Measurements from ENCODE around the gene AASS.

AASS gene

DNA sequence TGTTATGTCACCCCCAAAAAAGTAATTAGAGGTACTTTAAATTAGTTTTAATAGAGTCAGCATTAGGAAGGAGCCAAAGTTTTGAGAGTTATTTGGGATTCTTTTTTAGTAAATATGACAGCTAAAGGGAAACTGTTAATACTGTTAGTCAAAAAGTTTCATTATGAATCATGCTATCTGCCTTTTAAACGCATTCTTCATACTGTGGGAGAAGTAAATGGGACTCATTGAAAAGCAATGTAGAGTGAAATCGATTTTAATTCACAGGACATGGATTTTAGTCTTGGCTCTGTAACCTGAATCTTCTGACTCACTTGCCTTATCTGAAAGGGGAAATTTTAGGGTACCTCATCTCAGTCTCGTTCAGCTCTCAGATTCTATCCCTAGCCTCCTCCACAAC is 105.1 kb downstream of the AASS start:
- Histone ChIP-seq H3K9me3 (ENCODE audit: severe bottlenecking) (no peaks in the 10 kb centered on the region), H3K4me3 (ENCODE audit: low read depth, low read length) (no peak overlapping the region), H3K36me3 (no peaks in the 10 kb centered on the region), H3K27ac (no peak overlapping the region), H3K27me3 (ENCODE audit: insufficient read depth, low read depth, severe bottlenecking) (no peaks in the 10 kb centered on the region)
- no peak for DNase-seq
- TF ChIP-seq, protein P1, sequence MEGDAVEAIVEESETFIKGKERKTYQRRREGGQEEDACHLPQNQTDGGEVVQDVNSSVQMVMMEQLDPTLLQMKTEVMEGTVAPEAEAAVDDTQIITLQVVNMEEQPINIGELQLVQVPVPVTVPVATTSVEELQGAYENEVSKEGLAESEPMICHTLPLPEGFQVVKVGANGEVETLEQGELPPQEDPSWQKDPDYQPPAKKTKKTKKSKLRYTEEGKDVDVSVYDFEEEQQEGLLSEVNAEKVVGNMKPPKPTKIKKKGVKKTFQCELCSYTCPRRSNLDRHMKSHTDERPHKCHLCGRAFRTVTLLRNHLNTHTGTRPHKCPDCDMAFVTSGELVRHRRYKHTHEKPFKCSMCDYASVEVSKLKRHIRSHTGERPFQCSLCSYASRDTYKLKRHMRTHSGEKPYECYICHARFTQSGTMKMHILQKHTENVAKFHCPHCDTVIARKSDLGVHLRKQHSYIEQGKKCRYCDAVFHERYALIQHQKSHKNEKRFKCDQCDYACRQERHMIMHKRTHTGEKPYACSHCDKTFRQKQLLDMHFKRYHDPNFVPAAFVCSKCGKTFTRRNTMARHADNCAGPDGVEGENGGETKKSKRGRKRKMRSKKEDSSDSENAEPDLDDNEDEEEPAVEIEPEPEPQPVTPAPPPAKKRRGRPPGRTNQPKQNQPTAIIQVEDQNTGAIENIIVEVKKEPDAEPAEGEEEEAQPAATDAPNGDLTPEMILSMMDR (IDR thresholded peaks at IDR 0.05; ENCODE audit: low read depth, low read length): no peak

DNA sequence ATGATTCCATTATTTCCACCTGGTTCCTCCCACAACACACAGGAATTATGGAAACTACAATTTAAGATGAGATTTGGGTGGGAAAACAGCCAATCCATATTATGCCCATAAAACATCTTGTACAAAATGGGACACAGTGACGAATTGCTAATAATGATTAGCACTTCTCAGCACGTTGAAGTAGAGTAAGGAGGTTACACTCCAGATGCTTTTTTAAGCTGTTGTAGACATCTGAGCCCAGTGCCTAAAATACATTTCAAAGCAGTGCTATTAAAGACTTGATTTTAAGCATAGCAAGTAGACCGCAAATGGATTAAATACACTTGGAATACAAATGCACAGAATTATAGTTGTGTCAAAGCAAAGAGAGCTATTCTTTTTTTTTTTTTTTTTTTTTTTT is 105.9 kb downstream of the AASS start:
- no peaks in the 10 kb centered on the region for H3K27me3 ChIP-seq (ENCODE audit: insufficient read depth, low read depth, severe bottlenecking)
- no peak overlapping the region for H3K4me3 ChIP-seq (ENCODE audit: low read depth, low read length)
- H3K36me3 ChIP-seq: no peaks in the 10 kb centered on the region
- no peaks in the 10 kb centered on the region for H3K9me3 ChIP-seq (ENCODE audit: severe bottlenecking)
- DNase-seq: no peak
- TF ChIP-seq, protein P1 (IDR thresholded peaks at IDR 0.05; ENCODE audit: low read depth, low read length): no peak
- no peak overlapping the region for H3K27ac ChIP-seq

DNA sequence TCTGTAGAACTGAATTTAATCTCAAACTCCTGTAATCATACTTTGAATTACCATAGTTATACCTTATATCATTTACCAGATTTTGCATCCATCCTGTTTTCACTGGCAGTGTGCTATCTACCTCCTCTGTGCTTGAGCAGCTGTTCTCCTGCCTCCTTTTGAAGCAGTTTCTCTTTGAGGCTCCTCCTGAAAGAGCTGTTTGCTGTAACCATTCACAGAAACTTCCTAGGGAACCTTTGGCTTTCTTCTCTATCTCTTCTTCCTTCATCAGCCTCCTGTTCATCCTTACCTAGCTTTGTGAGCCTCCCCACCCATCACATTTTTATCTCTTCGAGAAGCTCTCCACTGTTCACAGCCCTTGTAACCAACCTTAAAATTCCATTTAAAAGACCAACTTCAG is 108.2 kb downstream of the AASS start:
- H3K27me3 ChIP-seq (ENCODE audit: insufficient read depth, low read depth, severe bottlenecking): no peaks in the 10 kb centered on the region
- H3K27ac ChIP-seq: no peak overlapping the region
- TF ChIP-seq, protein P1 (IDR thresholded peaks at IDR 0.05; ENCODE audit: low read depth, low read length): no peak
- H3K4me3 ChIP-seq (ENCODE audit: low read depth, low read length): no peak overlapping the region
- DNase-seq: no peak
- H3K9me3 ChIP-seq (ENCODE audit: severe bottlenecking): no peaks in the 10 kb centered on the region
- no peaks in the 10 kb centered on the region for H3K36me3 ChIP-seq

DNA sequence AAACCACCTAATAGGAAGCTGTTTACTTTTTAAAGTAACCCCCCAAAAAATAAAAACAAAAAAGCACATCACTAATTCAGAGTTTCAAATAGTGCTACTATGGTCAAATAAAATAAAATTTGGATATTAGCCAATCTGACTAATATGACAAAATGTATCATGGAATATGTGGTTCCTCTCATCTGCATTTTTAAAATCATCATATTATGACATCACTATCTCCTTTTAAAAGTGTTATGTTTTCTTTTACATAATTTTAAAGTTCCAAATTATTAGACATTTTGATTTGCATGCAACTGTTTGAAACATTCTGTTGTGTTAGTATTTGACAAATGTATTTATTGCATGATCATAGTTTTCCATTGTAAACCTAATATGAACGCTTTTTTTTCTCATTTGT is 110.4 kb downstream of the AASS start:
- H3K36me3 ChIP-seq: no peaks in the 10 kb centered on the region
- DNase-seq: no peak
- H3K27ac ChIP-seq: no peak overlapping the region
- no peak overlapping the region for H3K4me3 ChIP-seq (ENCODE audit: low read depth, low read length)
- no peaks in the 10 kb centered on the region for H3K27me3 ChIP-seq (ENCODE audit: insufficient read depth, low read depth, severe bottlenecking)
- TF ChIP-seq, protein P1 (IDR thresholded peaks at IDR 0.05; ENCODE audit: low read depth, low read length): no peak
- no peaks in the 10 kb centered on the region for H3K9me3 ChIP-seq (ENCODE audit: severe bottlenecking)

DNA sequence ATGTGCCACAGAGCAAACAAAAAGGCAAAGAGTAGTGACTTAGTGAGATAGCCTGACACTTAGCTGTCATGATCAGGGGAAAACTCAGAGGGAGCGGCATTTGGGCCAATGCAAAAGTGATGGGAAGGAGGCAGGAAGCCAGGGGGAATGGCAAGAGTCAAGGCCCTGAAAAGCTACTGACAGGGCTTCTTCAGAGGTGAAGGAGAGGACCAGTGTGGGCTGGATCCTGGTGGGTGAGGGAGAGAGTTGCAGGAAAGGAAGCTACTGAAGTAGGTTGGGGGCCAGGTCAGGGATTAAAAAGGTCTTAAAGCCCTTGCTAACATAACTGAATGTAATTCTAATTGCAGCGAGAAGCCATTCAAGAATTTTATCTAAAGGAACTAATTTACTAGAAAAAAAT is 117.0 kb downstream of the AASS start:
- H3K27ac ChIP-seq: no peak overlapping the region
- H3K9me3 ChIP-seq (ENCODE audit: severe bottlenecking): no peaks in the 10 kb centered on the region
- no peaks in the 10 kb centered on the region for H3K27me3 ChIP-seq (ENCODE audit: insufficient read depth, low read depth, severe bottlenecking)
- no peak overlapping the region for H3K4me3 ChIP-seq (ENCODE audit: low read depth, low read length)
- H3K36me3 ChIP-seq: no peaks in the 10 kb centered on the region
- TF ChIP-seq, protein P1 (IDR thresholded peaks at IDR 0.05; ENCODE audit: low read depth, low read length): no peak
- DNase-seq: no peak
